ENCODE measurements around the gene COL2A1.

The COL2A1 gene

DNA sequence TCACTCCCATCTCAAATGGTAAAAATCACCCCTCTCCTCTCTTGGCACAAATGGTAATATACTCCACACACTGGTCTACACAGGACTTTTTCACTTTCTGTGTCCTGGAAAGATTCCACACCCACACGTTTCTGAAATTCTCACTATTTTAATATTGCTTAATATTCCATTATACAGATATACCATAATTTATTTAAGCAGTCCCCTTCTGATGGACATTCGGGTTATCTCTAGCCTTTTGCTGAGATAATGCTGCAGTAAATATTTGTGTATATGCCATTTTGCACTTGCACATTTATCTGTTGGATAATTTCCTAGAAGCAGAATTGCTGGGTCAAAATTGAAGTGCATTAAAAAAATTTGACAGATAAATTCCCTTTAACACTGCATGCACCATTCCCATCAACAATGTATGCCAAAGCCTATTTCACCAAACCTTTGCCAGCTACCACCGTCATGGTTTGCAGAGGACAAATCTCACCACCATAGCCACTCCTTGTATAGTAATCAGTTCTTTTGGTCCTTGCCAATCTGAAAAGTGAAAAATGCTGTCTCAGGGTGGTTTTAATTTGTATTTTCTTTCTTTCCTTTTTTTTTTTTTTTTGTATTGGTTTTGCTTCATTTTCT is 15.5 kb upstream of the COL2A1 start:
- Histone ChIP-seq H3K27ac (ENCODE audit: low read depth, low read length) (no peak overlapping the region), H3K9me3 (ENCODE audit: insufficient read depth, low read length) (no peaks in the 10 kb centered on the region), H3K4me2 (ENCODE audit: low read depth, low read length, poor library complexity, severe bottlenecking) (no peak overlapping the region), H2AFZ (ENCODE audit: low read depth, low read length, severe bottlenecking) (no peak overlapping the region), H3K9ac (ENCODE audit: low read length) (no peak overlapping the region), H3K36me3 (ENCODE audit: low read length) (no peaks in the 10 kb centered on the region), H4K20me1 (ENCODE audit: low read depth, low read length) (no peaks in the 10 kb centered on the region), H3F3A (ENCODE audit: insufficient read depth) (no peaks in the 10 kb centered on the region), H3K9me2 (replicated peaks; ENCODE audit: insufficient read depth, low read length) (no peaks in the 10 kb centered on the region), H3K4me3 (ENCODE audit: insufficient read depth, low read length, poor library complexity, severe bottlenecking) (no peak overlapping the region), H3K27me3 (ENCODE audit: low read length) (no peaks in the 10 kb centered on the region), H3K79me2 (ENCODE audit: insufficient read depth, low read length) (no peaks in the 10 kb centered on the region)
- TF ChIP-seq, protein P1, sequence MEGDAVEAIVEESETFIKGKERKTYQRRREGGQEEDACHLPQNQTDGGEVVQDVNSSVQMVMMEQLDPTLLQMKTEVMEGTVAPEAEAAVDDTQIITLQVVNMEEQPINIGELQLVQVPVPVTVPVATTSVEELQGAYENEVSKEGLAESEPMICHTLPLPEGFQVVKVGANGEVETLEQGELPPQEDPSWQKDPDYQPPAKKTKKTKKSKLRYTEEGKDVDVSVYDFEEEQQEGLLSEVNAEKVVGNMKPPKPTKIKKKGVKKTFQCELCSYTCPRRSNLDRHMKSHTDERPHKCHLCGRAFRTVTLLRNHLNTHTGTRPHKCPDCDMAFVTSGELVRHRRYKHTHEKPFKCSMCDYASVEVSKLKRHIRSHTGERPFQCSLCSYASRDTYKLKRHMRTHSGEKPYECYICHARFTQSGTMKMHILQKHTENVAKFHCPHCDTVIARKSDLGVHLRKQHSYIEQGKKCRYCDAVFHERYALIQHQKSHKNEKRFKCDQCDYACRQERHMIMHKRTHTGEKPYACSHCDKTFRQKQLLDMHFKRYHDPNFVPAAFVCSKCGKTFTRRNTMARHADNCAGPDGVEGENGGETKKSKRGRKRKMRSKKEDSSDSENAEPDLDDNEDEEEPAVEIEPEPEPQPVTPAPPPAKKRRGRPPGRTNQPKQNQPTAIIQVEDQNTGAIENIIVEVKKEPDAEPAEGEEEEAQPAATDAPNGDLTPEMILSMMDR (IDR thresholded peaks at IDR 0.05; ENCODE audit: insufficient read depth, low read length, poor library complexity, severe bottlenecking), result no peak
- no peak for TF ChIP-seq EZH2phosphoT487 (conservative IDR thresholded peaks at IDR 0.05; ENCODE audit: low read length)

DNA sequence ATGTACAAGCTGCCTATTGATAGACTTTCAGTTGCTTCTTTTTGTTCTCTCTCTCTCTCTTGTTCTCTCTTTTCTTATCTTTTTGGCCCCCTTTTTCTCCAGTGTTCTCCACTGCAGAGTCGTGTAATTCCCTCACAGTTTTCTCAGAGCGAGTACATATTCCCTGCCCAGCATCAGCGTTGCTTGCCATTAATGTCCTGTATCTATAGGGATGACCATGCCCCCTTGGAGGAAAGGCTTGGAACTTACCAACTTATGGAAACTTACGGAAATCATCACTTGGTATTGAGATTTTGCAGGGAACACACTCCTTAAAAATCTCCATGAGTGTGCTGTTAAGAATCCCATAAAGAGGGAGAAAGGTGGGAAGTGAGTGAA is 14.3 kb upstream of the COL2A1 start:
- H3K4me3 ChIP-seq (ENCODE audit: insufficient read depth, low read length, poor library complexity, severe bottlenecking), result no peak overlapping the region
- no peak overlapping the region for H3K4me2 ChIP-seq (ENCODE audit: low read depth, low read length, poor library complexity, severe bottlenecking)
- no peak overlapping the region for H2AFZ ChIP-seq (ENCODE audit: low read depth, low read length, severe bottlenecking)
- H3K36me3 ChIP-seq (ENCODE audit: low read length), result no peaks in the 10 kb centered on the region
- H4K20me1 ChIP-seq (ENCODE audit: low read depth, low read length), result no peaks in the 10 kb centered on the region
- TF ChIP-seq, protein P1 (IDR thresholded peaks at IDR 0.05; ENCODE audit: insufficient read depth, low read length, poor library complexity, severe bottlenecking), result no peak
- TF ChIP-seq EZH2phosphoT487 (conservative IDR thresholded peaks at IDR 0.05; ENCODE audit: low read length), result no peak
- H3K9me2 ChIP-seq (replicated peaks; ENCODE audit: insufficient read depth, low read length), result no peaks in the 10 kb centered on the region
- H3K9ac ChIP-seq (ENCODE audit: low read length), result no peak overlapping the region
- no peaks in the 10 kb centered on the region for H3K9me3 ChIP-seq (ENCODE audit: insufficient read depth, low read length)
- no peaks in the 10 kb centered on the region for H3F3A ChIP-seq (ENCODE audit: insufficient read depth)
- H3K27ac ChIP-seq (ENCODE audit: low read depth, low read length), result no peak overlapping the region
- H3K79me2 ChIP-seq (ENCODE audit: insufficient read depth, low read length), result no peaks in the 10 kb centered on the region
- no peaks in the 10 kb centered on the region for H3K27me3 ChIP-seq (ENCODE audit: low read length)

DNA sequence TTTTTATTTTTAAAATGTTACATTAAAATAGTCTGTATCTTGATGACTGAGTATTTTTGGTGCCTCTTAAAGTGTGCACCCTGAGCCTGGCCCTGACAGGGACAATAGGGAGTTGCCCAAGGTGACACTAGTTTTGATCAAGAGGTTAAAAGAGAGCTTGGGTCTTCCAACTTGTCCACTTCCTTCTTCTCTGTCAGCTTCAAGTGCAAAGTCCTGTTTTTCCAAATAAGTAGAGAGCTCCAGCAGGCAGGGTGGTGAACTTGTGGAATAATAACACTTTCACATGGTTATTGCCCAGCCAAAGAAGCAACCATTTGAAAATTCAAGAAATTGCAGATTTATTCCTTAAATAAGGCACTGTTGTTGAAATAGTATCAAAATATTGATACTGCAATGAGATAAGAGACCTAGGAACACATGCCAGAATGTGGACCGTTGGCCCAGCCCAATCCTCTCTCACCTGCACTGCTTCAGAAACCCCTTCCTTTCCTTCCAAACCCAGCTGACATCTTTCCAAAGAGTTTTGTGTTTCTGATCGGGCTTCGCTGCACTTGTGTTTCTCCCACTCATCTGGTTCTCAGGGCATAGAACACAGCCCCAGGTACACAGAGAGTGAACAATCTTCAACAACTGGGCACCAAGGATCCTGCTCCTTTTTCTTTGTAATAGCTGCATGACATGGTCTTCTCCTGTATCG is 13.8 kb upstream of the COL2A1 start:
- H3K79me2 ChIP-seq (ENCODE audit: insufficient read depth, low read length), result no peaks in the 10 kb centered on the region
- no peak overlapping the region for H2AFZ ChIP-seq (ENCODE audit: low read depth, low read length, severe bottlenecking)
- H3K4me2 ChIP-seq (ENCODE audit: low read depth, low read length, poor library complexity, severe bottlenecking), result no peak overlapping the region
- no peaks in the 10 kb centered on the region for H4K20me1 ChIP-seq (ENCODE audit: low read depth, low read length)
- no peaks in the 10 kb centered on the region for H3K9me2 ChIP-seq (replicated peaks; ENCODE audit: insufficient read depth, low read length)
- no peaks in the 10 kb centered on the region for H3K9me3 ChIP-seq (ENCODE audit: insufficient read depth, low read length)
- H3K36me3 ChIP-seq (ENCODE audit: low read length), result no peaks in the 10 kb centered on the region
- no peak overlapping the region for H3K4me3 ChIP-seq (ENCODE audit: insufficient read depth, low read length, poor library complexity, severe bottlenecking)
- no peaks in the 10 kb centered on the region for H3K27me3 ChIP-seq (ENCODE audit: low read length)
- H3K9ac ChIP-seq (ENCODE audit: low read length), result no peak overlapping the region
- TF ChIP-seq EZH2phosphoT487 (conservative IDR thresholded peaks at IDR 0.05; ENCODE audit: low read length), result no peak
- TF ChIP-seq, protein P1 (IDR thresholded peaks at IDR 0.05; ENCODE audit: insufficient read depth, low read length, poor library complexity, severe bottlenecking), result no peak
- H3K27ac ChIP-seq (ENCODE audit: low read depth, low read length), result no peak overlapping the region
- no peaks in the 10 kb centered on the region for H3F3A ChIP-seq (ENCODE audit: insufficient read depth)
